Heart left ventricle (tissue), 16 donors: Measurements from ENCODE around the gene ATP9B. TPM values are rescaled to one million over a fixed set of nuclear protein-coding genes. Genes with fewer than 3 reads are reported as not detected.
A peak's percentile ranks its signal among the peaks of the same experiment; 100 is the strongest.

Experiments
- ATAC-seq, 4 donors: fragments of 200-7000 bp; cut with Tn5 transposase; one replicate each; pipeline ENCODE4 v1.9.1; 2020 to 2022; ENCODE audit warnings: moderate library complexity in 4 of 4, mild to moderate bottlenecking in 3 of 4, moderate number of reproducible peaks in 1 of 4
- DNase-seq, 5 donors: peaks; one replicate each; pipeline ENCODE4 v3.0.0-alpha.2; 2020
- H3K27ac ChIP-seq, 12 donors: fragments of 200-600 bp; sonication (generic) in 4 of 12; one replicate each; pipeline versions ENCODE4 v1.5.0 to v1.8.0; 2016 to 2022; ENCODE audit warnings: mild to moderate bottlenecking in 2 of 12
- H3K27me3 ChIP-seq, 9 donors: fragments of 200-600 bp; sonication (generic) in 2 of 9; one replicate each; pipeline versions ENCODE4 v1.5.1 to v1.8.0; 2016 to 2022; ENCODE audit warnings: mild to moderate bottlenecking in 3 of 9
- H3K36me3 ChIP-seq, 9 donors: fragments of 200-600 bp; sonication (generic) in 2 of 9; one replicate each; pipeline versions ENCODE4 v1.5.0 to v1.8.0; 2018 to 2022; ENCODE audit warnings: mild to moderate bottlenecking in 2 of 9
- H3K4me1 ChIP-seq, 12 donors: fragments of 200-600 bp; sonication (generic) in 4 of 12; one replicate each; pipeline versions ENCODE4 v1.5.0 to v1.8.0; 2016 to 2022; ENCODE audit warnings: mild to moderate bottlenecking in 3 of 12
- H3K4me3 ChIP-seq, 12 donors: fragments of 200-600 bp; sonication (generic) in 4 of 12; one replicate each; pipeline versions ENCODE4 v1.5.0 to v1.8.0; 2017 to 2022; ENCODE audit warnings: mild to moderate bottlenecking in 9 of 12, moderate library complexity in 4 of 12
- H3K9me3 ChIP-seq, 12 donors: fragments of 200-600 bp; sonication (generic) in 4 of 12; one replicate each; pipeline versions ENCODE4 v1.5.0 to v1.8.0; 2016 to 2022; ENCODE audit warnings: mild to moderate bottlenecking in 1 of 12
- POLR2A ChIP-seq, 2 donors: fragments of 450-650 bp; IDR thresholded peaks; one replicate each; pipeline ENCODE4 v1.6.1; 2017; ENCODE audit warnings: antibody characterized with exemption in 2 of 2, mild to moderate bottlenecking in 2 of 2, moderate library complexity in 2 of 2
- WGBS, 4 donors: extraction: QIAGEN DNeasy Blood & Tissue Kit in 2 of 4; methylation state at CpG; one replicate each; pipeline versions ENCODE4 v1.1.5 to v1.1.7; 2013 to 2018; 5-methylcytosine and 5-hydroxymethylcytosine counted together
- intact Hi-C, 10 donors: fragments of 100-400 bp; cut with DNase I; formaldehyde crosslinking; loops; one replicate each; pipeline versions ENCODE4 v1.11.1 to v1.14.2; 2022
- polyA plus RNA-seq, 2 donors: library from polyadenylated mRNA; stranded (reverse); fragments of 200-250 nt; gene quantifications; one replicate each; pipeline ENCODE4 v1.2.3, GENCODE V29; 2013
- total RNA-seq, 9 donors: library from RNA; depleted of rRNA in 2 of 9; stranded (reverse); fragments of >200 nt in 2 of 9; fragmentation: NEBNext Ultra II Directional in 3 of 9; extraction: Animal tissue kit (Norgen Biotek cat#: 25700) in 3 of 9; gene quantifications; one replicate each; pipeline versions ENCODE4 v1.1.0 to v1.2.4, GENCODE V29; 2016 to 2023
- TF ChIP-seq, protein P1 (sequence below), 12 donors: fragments of 200-600 bp; sonication (generic) in 4 of 12; IDR thresholded peaks; one replicate each; pipeline versions ENCODE4 v1.5.0 to v1.8.0; 2018 to 2022; ENCODE audit warnings: antibody characterized with exemption in 12 of 12, mild to moderate bottlenecking in 5 of 12
- donor health status: ischemic (EF 13 %, LVEDD 7.1; RV severe dilation, severe dysfunction).
- donor health status: healthy with polysubstance abuse.
- donor health status: DM: no; HTN: yes; CAD: no.
- donor health status: DM: no; HTN: no; CAD: no.
- donor health status: ischemic (EF 25% LVEDD 6.9; RV normal size, moderate dysfunction).
- donor health status: ischemic (EF 25% LVEDD 5.7; RV mildly dilated, moderate dysfunction).
- donor health status: healthy.
- donor health status: DM: yes; HTN: yes; CAD: no.
- donor health status: ischemic (EF 35%, LVEDD 5.7; RV mildly dilated, moderate dysfunction).
- donor health status: nonischemic (EF 11% LVEDD 7.7; RV severe dilation, severe dysfunction).
- donor health status: DM: yes; HTN: yes; CAD: no.
- donor health status: PGD.
- donor health status: ischemic (EF 29% LVEDD 5.4; RV normal size, mild dysfunction).
- donor health status: nonischemic (EF 23%, LVEDD 6.1; RV moderate dilation, normal function).

Gene ATP9B
- total and polyA plus RNA-seq, 11 donors, result 7.4 to 23.9 (median 12.8) TPM

DNA sequence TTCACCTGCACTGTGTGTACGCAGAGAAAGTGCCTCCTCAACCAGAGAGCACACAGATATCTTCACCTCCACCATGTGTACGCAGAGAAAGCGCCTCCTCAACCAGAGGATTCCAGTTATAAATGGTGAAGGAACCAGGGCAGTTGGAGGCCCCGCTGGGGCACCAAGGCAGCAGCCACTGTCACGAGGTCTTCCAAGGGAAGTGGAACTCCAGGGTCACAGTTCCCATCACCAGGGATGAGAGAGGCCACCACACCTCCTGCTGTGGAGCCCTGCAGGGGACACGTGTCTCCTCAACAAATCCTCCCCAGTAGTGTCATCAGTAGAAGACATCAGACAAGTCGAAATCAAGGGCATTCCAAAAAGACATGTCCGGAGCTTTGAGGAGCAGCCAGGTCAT, 298.3 kb downstream of the ATP9B start:
- DNase-seq, result peak in 1 of 5 donors; percentile 29
- no peaks in the 10 kb centered on the region for H3K9me3 ChIP-seq
- peak in 1 of 4 donors; percentile 18 for ATAC-seq
- H3K27me3 ChIP-seq, result no peaks in the 10 kb centered on the region
- intact Hi-C loops, result no loop called here
- 87 to 92% (median 89%) methylated on average over 6 to 8 of the region's 8 CpGs for WGBS, 4 donors
- H3K4me1 ChIP-seq, result peaks cover 0 to 6% (median 0%) of the 10 kb centered on the region in 12 donors
- peaks cover 0 to 26% (median 19%) of the 10 kb centered on the region in 9 donors for H3K36me3 ChIP-seq
- H3K4me3 ChIP-seq, result no peak overlapping the region
- no peak overlapping the region for H3K27ac ChIP-seq
- TF ChIP-seq, protein P1, sequence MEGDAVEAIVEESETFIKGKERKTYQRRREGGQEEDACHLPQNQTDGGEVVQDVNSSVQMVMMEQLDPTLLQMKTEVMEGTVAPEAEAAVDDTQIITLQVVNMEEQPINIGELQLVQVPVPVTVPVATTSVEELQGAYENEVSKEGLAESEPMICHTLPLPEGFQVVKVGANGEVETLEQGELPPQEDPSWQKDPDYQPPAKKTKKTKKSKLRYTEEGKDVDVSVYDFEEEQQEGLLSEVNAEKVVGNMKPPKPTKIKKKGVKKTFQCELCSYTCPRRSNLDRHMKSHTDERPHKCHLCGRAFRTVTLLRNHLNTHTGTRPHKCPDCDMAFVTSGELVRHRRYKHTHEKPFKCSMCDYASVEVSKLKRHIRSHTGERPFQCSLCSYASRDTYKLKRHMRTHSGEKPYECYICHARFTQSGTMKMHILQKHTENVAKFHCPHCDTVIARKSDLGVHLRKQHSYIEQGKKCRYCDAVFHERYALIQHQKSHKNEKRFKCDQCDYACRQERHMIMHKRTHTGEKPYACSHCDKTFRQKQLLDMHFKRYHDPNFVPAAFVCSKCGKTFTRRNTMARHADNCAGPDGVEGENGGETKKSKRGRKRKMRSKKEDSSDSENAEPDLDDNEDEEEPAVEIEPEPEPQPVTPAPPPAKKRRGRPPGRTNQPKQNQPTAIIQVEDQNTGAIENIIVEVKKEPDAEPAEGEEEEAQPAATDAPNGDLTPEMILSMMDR (IDR thresholded peaks at IDR 0.05), result no peak
- no peak for TF ChIP-seq POLR2A (IDR thresholded peaks at IDR 0.05)

DNA sequence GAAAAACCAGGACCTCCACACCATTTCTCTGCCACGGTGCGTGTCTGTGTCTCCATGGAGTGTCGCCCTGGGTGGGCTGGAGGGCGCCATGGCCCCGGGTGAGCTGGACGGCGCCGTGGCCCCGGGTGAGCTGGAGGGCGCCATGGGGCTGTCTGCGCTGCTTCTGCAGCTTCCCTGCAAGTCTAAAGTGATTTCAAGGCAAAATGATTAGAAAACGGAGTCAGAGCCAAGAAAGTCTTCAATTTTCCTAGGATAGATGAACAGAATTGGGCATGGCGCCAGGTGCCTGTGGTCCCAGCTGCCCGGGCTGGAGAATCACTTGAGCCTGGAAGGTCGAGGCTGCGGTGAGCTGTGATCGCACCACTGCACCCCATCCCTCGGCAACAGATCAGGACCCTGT, 298.8 kb downstream of the ATP9B start:
- Histone ChIP-seq H3K27me3 (no peaks in the 10 kb centered on the region), H3K36me3 (peaks cover 0 to 21% (median 15%) of the 10 kb centered on the region in 9 donors), H3K9me3 (no peaks in the 10 kb centered on the region), H3K4me1 (peaks cover 0 to 6% (median 0%) of the 10 kb centered on the region in 12 donors), H3K27ac (no peak overlapping the region), H3K4me3 (no peak overlapping the region)
- intact Hi-C loops, result no loop called here
- peak in 1 of 4 donors; percentile 23 for ATAC-seq
- DNase-seq, result peak in 2 of 5 donors; percentile 12 to 51
- WGBS, 4 donors, result 77 to 91% (median 83%) methylated on average over 18 of the region's 18 CpGs
- TF ChIP-seq, protein P1 (IDR thresholded peaks at IDR 0.05), result no peak
- no peak for TF ChIP-seq POLR2A (IDR thresholded peaks at IDR 0.05)

DNA sequence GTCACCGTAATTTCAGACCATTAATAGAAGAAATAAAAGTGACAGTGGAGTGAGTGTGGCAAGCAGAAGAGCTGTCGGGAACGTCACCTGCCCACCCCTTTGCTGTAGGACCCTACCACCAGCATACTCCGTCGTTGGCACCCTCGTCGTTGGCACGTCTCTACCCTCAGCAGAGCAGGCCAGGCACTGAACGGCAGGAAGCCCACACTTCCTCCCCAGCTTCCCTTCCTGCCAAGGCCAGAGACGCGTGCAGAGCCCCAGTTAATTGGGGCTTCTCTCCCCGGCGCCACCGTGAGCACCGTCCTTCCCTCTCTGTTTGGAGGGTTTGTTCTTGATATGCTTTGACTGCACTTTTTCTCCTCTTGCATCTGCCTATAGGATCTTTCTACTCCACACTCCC, 299.5 kb downstream of the ATP9B start:
- peak in 1 of 5 donors; percentile 37 for DNase-seq
- no peak overlapping the region for H3K27ac ChIP-seq
- peak in 1 of 4 donors; percentile 59 for ATAC-seq
- H3K4me1 ChIP-seq, result peaks cover 0 to 6% (median 0%) of the 10 kb centered on the region in 12 donors
- 56 to 75% (median 61%) methylated on average over 15 of the region's 15 CpGs for WGBS, 4 donors
- H3K9me3 ChIP-seq, result no peaks in the 10 kb centered on the region
- intact Hi-C loops, result no loop called here
- TF ChIP-seq, protein P1 (IDR thresholded peaks at IDR 0.05), result no peak
- TF ChIP-seq POLR2A (IDR thresholded peaks at IDR 0.05), result no peak
- H3K27me3 ChIP-seq, result no peaks in the 10 kb centered on the region
- peaks cover 0 to 18% (median 10%) of the 10 kb centered on the region in 9 donors for H3K36me3 ChIP-seq
- no peak overlapping the region for H3K4me3 ChIP-seq

DNA sequence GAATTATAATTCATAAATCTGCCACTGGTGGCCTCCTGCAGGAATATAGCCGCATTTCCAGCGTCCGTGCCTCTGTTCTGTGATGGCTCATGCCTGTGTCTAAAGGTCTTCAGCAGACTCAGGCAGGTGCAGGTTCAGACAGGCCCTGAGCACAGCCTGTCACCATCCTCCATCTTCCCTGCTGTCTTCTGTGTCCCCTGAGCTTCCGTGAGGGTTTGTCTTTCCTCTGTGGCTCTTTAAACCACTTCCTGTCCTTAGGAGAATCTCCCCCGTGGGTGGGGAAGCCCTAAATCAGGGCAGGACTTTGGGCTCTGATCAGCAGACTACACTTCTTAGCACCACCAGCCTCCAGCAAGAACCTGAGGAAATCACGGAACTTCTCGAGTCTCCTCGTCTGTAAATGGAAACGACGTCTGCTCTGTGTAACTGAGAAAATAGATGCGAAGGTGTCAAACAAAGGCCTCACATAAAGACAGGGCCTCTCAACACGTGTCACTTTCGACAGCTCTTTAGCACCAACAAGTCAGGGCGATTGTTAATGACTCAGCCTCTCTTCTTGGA, 302.4 kb downstream of the ATP9B start:
- WGBS, 4 donors, result 79 to 85% (median 84%) methylated on average over 14 of the region's 14 CpGs
- DNase-seq, result no peak

More for the DNA sequence above, 302.4 kb downstream of the ATP9B start:
- H3K4me1 ChIP-seq, result peaks cover 0 to 6% (median 0%) of the 10 kb centered on the region in 12 donors
- peaks cover 0 to 20% (median 12%) of the 10 kb centered on the region in 9 donors for H3K36me3 ChIP-seq
- TF ChIP-seq POLR2A (IDR thresholded peaks at IDR 0.05), result no peak
- TF ChIP-seq, protein P1 (IDR thresholded peaks at IDR 0.05), result no peak
- ATAC-seq, result no peak
- no peak overlapping the region for H3K27ac ChIP-seq
- no peaks in the 10 kb centered on the region for H3K9me3 ChIP-seq
- H3K27me3 ChIP-seq, result no peaks in the 10 kb centered on the region
- intact Hi-C loops, result loop anchor here in 1 of 10 donors (10.0 kb wide), 1 partner anchor 543 kb away; no protein-coding TSS in a partner anchor
- H3K4me3 ChIP-seq, result no peak overlapping the region
